Pancreas (tissue), 10 donors: ENCODE data around the gene PPTC7. TPM values are rescaled to one million over a fixed set of nuclear protein-coding genes. Genes with fewer than 3 reads are reported as not detected.

Source experiments
- ATAC-seq, 4 donors: fragments of 200-7000 bp; cut with Tn5 transposase; one replicate each; pipeline versions ENCODE4 v1.8.0 to v1.9.1; 2020; ENCODE audit warnings: mild to moderate bottlenecking in 4 of 4, moderate library complexity in 4 of 4
- DNase-seq, 6 donors: peaks; one replicate each; pipeline ENCODE4 v3.0.0-alpha.2; 2020
- FAIRE-seq: peaks from 2 replicates; lab custom pipeline; 2012; peaks lifted over from hg19 to GRCh38; lab: Jason Lieb, UNC
- H3K27ac ChIP-seq, 4 donors: fragments of 200-600 bp; sonication (generic); 1 replicate in 3 of 4; 2 replicates in 1 of 4; pipeline versions ENCODE4 v1.5.0 to v1.8.0; 2020
- H3K27me3 ChIP-seq, 4 donors: fragments of 200-600 bp; one replicate each; pipeline ENCODE4 v1.8.0; 2021
- H3K36me3 ChIP-seq, 3 donors: fragments of 200-600 bp; sonication (generic) in 1 of 3; one replicate each; pipeline versions ENCODE4 v1.5.0 to v1.8.0; 2020 to 2021
- H3K4me1 ChIP-seq, 3 donors: fragments of 200-600 bp; one replicate each; pipeline ENCODE4 v1.8.0; 2021
- H3K4me3 ChIP-seq, 4 donors: fragments of 200-600 bp; sonication (generic) in 2 of 4; one replicate each; pipeline versions ENCODE4 v1.5.0 to v1.8.0; 2020 to 2021
- H3K9me3 ChIP-seq, 4 donors: fragments of 200-600 bp; one replicate each; pipeline ENCODE4 v1.8.0; 2021
- whole genome bisulfite sequencing, 2 donors: extraction: QIAGEN DNeasy Blood & Tissue Kit; methylation state at CpG; one replicate each; pipeline ENCODE4 v1.1.7; 2013; 5-methylcytosine and 5-hydroxymethylcytosine counted together
- intact Hi-C, 3 donors: fragments of 100-400 bp; cut with DNase I; formaldehyde crosslinking; loops; one replicate each; pipeline versions ENCODE4 v1.11.1 to v1.14.2; 2022
- polyA plus RNA-seq, 2 donors: library from polyadenylated mRNA; stranded (reverse); fragments of 200-250 nt; gene quantifications; one replicate each; pipeline ENCODE4 v1.2.3, GENCODE V29; 2013
- total RNA-seq, 6 donors: library from RNA; stranded (reverse); fragmentation: NEBNext Ultra II Directional in 4 of 6; extraction: Animal tissue kit (Norgen Biotek cat#: 25700) in 4 of 6; gene quantifications; one replicate each; pipeline versions ENCODE4 v1.2.1 to v1.2.4, GENCODE V29; 2021 to 2023
- TF ChIP-seq, protein P1 (sequence below), 4 donors: fragments of 200-600 bp; sonication (generic) in 3 of 4; IDR thresholded peaks; one replicate each; pipeline versions ENCODE4 v1.5.0 to v1.8.0; 2021; ENCODE audit warnings: antibody characterized with exemption in 4 of 4
- donor health status: healthy with polysubstance abuse.
- donor health status: DM: no; HTN: no; CAD: no; lungs with moderate emphysema.
- donor health status: DM: no; HTN: no; CAD: no.
- donor health status: control.
- donor health status: control.
- donor health status: Bipolar disorder and iron deficiency.
- donor health status: DM: yes; HTN: yes; CAD: no.
- donor health status: DM: no; HTN: no; CAD: no.
- donor health status: DM: no; HTN: no; CAD: no.
- donor health status: DM: yes; HTN: yes; CAD: no.

PPTC7 gene
- total and polyA plus RNA-seq, 8 donors, result 2.2 to 9.0 (median 5.8) TPM

DNA sequence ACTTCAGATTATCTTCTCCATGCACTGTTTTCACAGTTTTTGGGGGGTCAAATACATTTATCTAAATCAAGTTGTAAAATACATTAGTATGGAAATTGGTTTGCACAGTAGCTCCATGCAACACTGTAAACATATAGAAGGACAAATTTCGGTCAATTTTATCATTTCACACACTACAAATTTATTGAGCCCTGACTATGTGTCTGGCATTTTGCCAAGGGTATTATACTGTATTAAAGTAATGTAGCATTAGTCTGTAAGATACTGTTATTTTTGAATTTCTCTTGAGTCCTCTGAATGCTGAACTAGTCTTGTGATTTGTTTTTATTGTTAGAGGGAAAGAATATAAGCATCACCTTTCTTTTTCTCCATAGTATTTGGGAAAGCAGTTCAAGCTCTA, 79.7 kb downstream of the PPTC7 start:
- intact Hi-C loops, result no loop called here
- no peaks in the 10 kb centered on the region for H3K27me3 ChIP-seq
- no peak overlapping the region for H3K4me3 ChIP-seq
- peaks cover 0 to 22% (median 6%) of the 10 kb centered on the region in 3 donors for H3K4me1 ChIP-seq
- H3K27ac ChIP-seq, result no peak overlapping the region
- no peaks in the 10 kb centered on the region for H3K9me3 ChIP-seq
- ATAC-seq, result no peak
- no peak for DNase-seq
- TF ChIP-seq, protein P1, sequence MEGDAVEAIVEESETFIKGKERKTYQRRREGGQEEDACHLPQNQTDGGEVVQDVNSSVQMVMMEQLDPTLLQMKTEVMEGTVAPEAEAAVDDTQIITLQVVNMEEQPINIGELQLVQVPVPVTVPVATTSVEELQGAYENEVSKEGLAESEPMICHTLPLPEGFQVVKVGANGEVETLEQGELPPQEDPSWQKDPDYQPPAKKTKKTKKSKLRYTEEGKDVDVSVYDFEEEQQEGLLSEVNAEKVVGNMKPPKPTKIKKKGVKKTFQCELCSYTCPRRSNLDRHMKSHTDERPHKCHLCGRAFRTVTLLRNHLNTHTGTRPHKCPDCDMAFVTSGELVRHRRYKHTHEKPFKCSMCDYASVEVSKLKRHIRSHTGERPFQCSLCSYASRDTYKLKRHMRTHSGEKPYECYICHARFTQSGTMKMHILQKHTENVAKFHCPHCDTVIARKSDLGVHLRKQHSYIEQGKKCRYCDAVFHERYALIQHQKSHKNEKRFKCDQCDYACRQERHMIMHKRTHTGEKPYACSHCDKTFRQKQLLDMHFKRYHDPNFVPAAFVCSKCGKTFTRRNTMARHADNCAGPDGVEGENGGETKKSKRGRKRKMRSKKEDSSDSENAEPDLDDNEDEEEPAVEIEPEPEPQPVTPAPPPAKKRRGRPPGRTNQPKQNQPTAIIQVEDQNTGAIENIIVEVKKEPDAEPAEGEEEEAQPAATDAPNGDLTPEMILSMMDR (IDR thresholded peaks at IDR 0.05), result no peak
- no peak for FAIRE-seq
- 55 to 76% methylated on average over 1 of the region's 1 CpG for WGBS, 2 donors
- no peaks in the 10 kb centered on the region for H3K36me3 ChIP-seq

- Histone ChIP-seq H3K36me3 (no peaks in the 10 kb centered on the region), H3K9me3 (no peaks in the 10 kb centered on the region), H3K27ac (peak within 1 kb of the TSS; percentile 68 to 94 (median 80)), H3K4me1 (peaks cover 0 to 22% (median 6%) of the 10 kb centered on the region in 3 donors), H3K27me3 (no peaks in the 10 kb centered on the region), H3K4me3 (peak within 1 kb of the TSS; percentile 87 to 98 (median 90))
- DNase-seq (peak; percentile 95 to 98 (median 97)), ATAC-seq (peak; percentile 97 to 99 (median 98)), FAIRE-seq (peak; percentile 59)
- intact Hi-C loops, result no loop called here
- TF ChIP-seq, protein P1 (IDR thresholded peaks at IDR 0.05), result no peak
- WGBS, 2 donors, result 7 to 9% methylated on average over 61 of the region's 61 CpGs
Observed at GRCh38 chr12:110501752-110502738, 81.1 kb downstream of the PPTC7 start, which contains the start of the genes RAD9B and VPS29. Gene RAD9B, plus strand, starts transcription at chr12:110502331. Its CDS starts 7 bp downstream, at chr12:110502338. Gene VPS29, minus strand, starts transcription at chr12:110502111. Its CDS starts 60 bp downstream, at chr12:110502051.

- WGBS, 2 donors, result 0% methylated on average over 17 of the region's 17 CpGs
- H3K4me3 ChIP-seq, result peak overlapping the region; percentile 87 to 98 (median 90)
- H3K36me3 ChIP-seq, result no peaks in the 10 kb centered on the region
- H3K27ac ChIP-seq, result peak overlapping the region; percentile 68 to 94 (median 80)
- FAIRE-seq (no peak), DNase-seq (peak in 3 of 6 donors; percentile 28 to 40 (median 33)), ATAC-seq (peak; percentile 46 to 67 (median 60))
- intact Hi-C loops, result no loop called here
- H3K9me3 ChIP-seq, result no peaks in the 10 kb centered on the region
- peaks cover 0 to 22% (median 6%) of the 10 kb centered on the region in 3 donors for H3K4me1 ChIP-seq
- TF ChIP-seq, protein P1 (IDR thresholded peaks at IDR 0.05), result no peak
- H3K27me3 ChIP-seq, result no peaks in the 10 kb centered on the region
Observed at GRCh38 chr12:110501399-110501751, 81.7 kb downstream of the PPTC7 start.

DNA sequence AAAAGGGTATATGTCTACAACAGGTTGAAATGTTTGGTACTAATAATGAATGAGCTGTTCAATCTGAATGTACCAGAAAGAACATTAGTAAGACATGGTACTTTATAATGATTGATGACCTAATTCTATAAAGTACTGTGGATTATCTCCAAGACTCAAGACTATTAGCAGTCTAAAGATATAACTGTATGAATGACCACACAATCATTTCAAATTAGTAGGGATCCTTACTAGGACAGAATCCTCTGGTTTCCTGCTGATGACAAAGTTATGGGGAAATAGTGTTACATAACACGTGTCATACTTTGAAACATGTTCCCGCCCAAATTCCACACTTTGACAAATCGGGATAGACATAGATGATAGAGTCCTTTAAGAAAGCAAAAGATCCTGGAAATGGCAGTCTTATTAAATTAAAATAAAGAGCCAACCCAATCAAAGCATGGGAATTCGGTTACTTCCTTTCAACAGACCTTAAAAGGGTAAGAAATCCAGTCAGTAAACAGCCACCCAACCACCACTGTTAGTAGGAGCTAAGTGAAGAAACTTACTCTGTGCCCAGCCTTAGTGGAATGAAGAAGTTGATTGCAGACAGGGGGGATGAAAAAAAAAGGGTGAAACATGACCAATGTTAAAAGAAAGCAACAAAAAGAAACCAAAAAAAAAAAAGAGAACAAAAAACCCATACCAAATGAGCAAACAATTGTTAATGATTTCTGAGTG, 84.0 kb downstream of the PPTC7 start:
- H3K9me3 ChIP-seq, result no peaks in the 10 kb centered on the region
- no peak for ATAC-seq
- no peak for FAIRE-seq

More for the DNA sequence above, 84.0 kb downstream of the PPTC7 start:
- intact Hi-C loops, result no loop called here
- TF ChIP-seq, protein P1 (IDR thresholded peaks at IDR 0.05), result no peak
- H3K4me1 ChIP-seq, result peaks cover 0 to 22% (median 6%) of the 10 kb centered on the region in 3 donors
- H3K4me3 ChIP-seq, result no peak overlapping the region
- no peak for DNase-seq
- H3K27me3 ChIP-seq, result no peaks in the 10 kb centered on the region
- 55 to 61% methylated on average over 4 of the region's 4 CpGs for WGBS, 2 donors
- peaks cover 0 to 15% (median 5%) of the 10 kb centered on the region in 3 donors for H3K36me3 ChIP-seq
- H3K27ac ChIP-seq, result no peak overlapping the region

Other genes with a start within 250 kb of the PPTC7 start
- 10 to 100 TPM in 5 of 6 donors, 1 to 10 TPM in 1; 9.7 to 22.9 (median 14.1) TPM for gene ANAPC7, start 179.6 kb downstream of the PPTC7 start, total RNA-seq
- 10 to 100 TPM; 32.6 to 35.1 TPM for gene ANAPC7, start 179.6 kb downstream of the PPTC7 start, polyA plus RNA-seq
- gene ARPC3, start 133.0 kb downstream of the PPTC7 start, total RNA-seq, result 100 to 1,000 TPM in 2 of 6 donors, 10 to 100 TPM in 4; 53.1 to 107 (median 70.5) TPM
- gene ARPC3, start 133.0 kb downstream of the PPTC7 start, polyA plus RNA-seq, result 100 to 1,000 TPM; 164 to 167 TPM
- 10 to 100 TPM in 4 of 6 donors, 1 to 10 TPM in 2; 6.8 to 11.5 (median 10.2) TPM for gene GPN3, start 115.1 kb downstream of the PPTC7 start, total RNA-seq
- gene GPN3, start 115.1 kb downstream of the PPTC7 start, polyA plus RNA-seq, result 10 to 100 TPM in 1 of 2 donors, 1 to 10 TPM in 1; 6.8 to 11.1 TPM
- 1 to 10 TPM in 4 of 6 donors, under 1 TPM in 2; 0.37 to 1.9 (median 1.1) TPM for gene FAM216A, start 114.5 kb downstream of the PPTC7 start, total RNA-seq
- 1 to 10 TPM; 2.3 to 2.8 TPM for gene FAM216A, start 114.5 kb downstream of the PPTC7 start, polyA plus RNA-seq
- 10 to 100 TPM; 29.1 to 49.3 (median 36.5) TPM for gene VPS29, start 81.2 kb downstream of the PPTC7 start, total RNA-seq
- 100 to 1,000 TPM in 1 of 2 donors, 10 to 100 TPM in 1; 66.8 to 120 TPM for gene VPS29, start 81.2 kb downstream of the PPTC7 start, polyA plus RNA-seq
- gene RAD9B, start 81.0 kb downstream of the PPTC7 start, total RNA-seq, result under 1 TPM; 0.16 to 0.28 (median 0.22) TPM
- under 1 TPM in 1 of 2 donors, not detected in 1; 0.26 TPM for gene RAD9B, start 81.0 kb downstream of the PPTC7 start, polyA plus RNA-seq
- gene TCTN1, start 30.8 kb upstream of the PPTC7 start, total RNA-seq, result 10 to 100 TPM; 14.7 to 25.3 (median 17.6) TPM
- gene TCTN1, start 30.8 kb upstream of the PPTC7 start, polyA plus RNA-seq, result 10 to 100 TPM; 31.0 to 54.5 TPM
- 1 to 10 TPM in 3 of 6 donors, under 1 TPM in 3; 0.42 to 5.2 (median 1.1) TPM for gene HVCN1, start 105.8 kb upstream of the PPTC7 start, total RNA-seq
- 1 to 10 TPM; 1.5 to 2.0 TPM for gene HVCN1, start 105.8 kb upstream of the PPTC7 start, polyA plus RNA-seq
- 10 to 100 TPM; 58.6 to 92.7 (median 75.9) TPM for gene PPP1CC, start 159.6 kb upstream of the PPTC7 start, total RNA-seq
- 10 to 100 TPM; 33.3 to 52.9 TPM for gene PPP1CC, start 159.6 kb upstream of the PPTC7 start, polyA plus RNA-seq